NCI-H2029 treated with DMSO at 0.1 percent for 48 hours (cell line): ENCODE measurements around the gene RECQL5.
A peak's percentile ranks its signal among the peaks of the same experiment; 100 is the strongest.
"Not testable (repeated sequence)": the region's sequence is repeated elsewhere in the genome, so short reads cannot be mapped to it uniquely, and the experiment has no call there.

ENCODE experiments used
- DNase-seq: peaks from one replicate; lab custom pipeline; 2025; lab: John Stamatoyannopoulos, UW

Gene RECQL5

DNA sequence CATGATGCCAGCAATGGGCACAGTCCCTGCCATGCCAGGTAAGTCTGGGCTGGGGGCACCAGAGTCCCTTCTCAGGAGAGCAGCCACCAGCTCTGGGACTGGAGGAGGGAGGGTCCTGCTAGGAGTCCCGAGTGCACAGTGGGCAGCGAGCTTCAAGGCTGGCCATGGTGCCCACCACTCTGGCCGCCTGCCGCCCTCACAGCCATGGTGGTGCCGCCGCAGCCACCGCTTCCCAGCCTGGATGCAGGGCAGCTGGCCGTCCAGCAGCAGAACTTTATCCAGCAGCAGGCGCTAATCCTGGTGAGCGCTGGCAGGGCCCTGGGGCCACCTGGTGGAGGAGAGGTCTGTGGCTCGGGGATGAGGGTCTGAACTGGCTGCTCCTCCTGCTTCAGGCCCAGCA is 51.7 kb downstream of the RECQL5 start:
- no peak for DNase-seq

DNA sequence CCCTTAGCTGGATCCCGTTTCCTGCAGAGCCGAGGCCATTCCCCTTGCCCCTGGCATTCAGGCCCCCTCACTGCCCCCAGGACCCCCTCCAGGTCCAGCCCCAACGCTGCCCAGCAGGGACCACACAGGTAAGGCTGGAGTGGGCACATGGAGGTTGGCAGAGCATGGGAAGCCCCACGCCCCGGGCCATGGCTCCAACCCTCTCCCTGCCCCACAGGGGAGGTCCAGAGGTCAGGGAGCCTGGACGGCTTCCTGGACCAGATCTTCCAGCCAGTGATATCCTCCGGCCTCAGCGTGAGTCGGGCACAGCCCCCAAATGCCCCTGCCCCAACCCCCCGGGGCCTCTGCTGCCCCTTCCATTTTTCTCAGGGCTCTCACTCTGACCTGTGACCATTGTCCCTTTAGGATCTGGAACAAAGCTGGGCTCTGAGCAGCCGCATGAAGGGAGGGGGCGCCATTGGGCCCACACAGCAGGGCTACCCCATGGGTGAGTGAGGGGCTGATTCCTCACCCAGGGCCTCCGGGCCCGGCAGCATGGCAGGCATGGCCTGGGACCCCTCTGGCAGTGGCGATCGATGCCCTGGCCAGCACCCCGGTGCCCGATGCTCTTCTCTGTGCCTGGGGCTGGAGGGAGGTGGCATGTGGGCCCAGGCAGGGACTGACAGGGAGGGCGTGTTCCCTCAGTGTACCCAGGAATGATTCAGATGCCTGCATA is 52.2 kb downstream of the RECQL5 start:
- no peak for DNase-seq

- DNase-seq: no peak
Measured at GRCh38 chr17:75614006-75614405, 52.9 kb downstream of the RECQL5 start.

- DNase-seq: no peak
Measured at GRCh38 chr17:75612906-75613626, 53.9 kb downstream of the RECQL5 start.

DNA sequence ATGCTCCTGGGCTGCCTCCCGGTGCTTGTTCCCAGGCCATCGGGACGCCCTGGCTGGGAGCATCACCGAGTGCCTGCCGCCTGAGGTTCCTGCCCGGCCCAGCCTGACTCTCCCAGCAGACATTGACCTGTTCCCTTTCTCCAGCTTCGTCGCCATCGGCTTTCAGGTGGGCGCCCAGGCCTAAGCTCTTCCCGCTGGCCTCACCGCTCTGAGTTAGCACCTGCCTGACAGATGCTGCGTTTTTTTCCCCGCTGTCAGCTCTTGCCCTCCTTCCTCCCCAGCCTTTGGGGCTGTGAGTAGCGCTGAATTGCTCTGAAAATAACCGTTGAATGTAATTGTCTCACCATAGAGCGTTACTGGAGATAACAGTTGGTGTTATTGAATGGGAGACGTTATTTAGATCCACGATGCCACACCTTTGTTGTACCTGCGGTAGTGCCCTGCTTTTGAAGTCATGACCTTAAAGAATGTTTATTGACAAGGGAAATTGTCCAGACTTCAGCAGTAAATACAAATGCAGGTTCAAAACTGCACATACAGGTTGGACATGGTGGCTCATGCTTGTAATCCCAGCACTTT is 55.0 kb downstream of the RECQL5 start:
- DNase-seq: no peak

DNA sequence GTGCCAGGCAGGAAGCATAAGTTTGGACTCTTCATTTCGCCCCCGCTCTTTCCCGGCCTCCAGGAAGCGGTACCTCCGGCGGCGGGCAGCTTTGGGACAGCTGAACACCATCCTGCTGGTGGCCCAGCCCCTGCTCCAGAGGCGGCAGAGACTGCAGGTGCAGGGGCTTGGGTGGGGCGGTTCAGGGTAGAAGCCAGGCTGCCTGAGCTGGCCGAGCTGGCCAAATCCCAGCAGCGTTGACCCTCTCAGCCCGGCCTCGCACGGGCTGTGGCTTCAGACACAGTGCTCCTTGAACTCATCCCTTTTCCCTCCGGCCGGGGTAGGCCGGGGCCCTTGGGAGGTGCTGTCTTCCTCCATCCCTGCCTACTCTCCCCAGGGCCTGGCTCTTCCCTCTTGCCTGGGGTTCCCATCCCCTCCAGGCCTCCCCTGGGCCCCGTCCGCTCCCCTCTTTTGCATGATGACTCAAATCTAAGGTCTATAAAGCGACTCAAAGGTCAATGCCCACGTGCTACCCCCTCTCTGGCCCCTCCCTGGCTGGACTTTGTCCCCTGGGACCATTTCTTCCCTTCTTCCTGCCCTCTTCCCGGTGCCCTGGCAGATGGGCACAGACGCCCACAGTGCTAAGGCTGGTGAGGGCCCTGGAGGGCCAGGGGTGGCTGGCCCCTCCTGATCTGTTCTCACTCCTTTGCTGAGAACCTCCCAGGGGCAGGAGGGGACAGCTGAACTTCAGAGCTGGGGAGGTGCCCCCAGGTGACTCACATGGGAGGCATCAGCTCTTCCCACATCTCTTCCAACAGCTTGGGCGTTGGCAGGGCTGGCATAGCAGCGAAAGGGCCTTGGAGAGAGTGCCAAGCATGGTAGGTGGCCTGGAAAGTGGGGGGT is 56.6 kb downstream of the RECQL5 start:
- DNase-seq: no peak

- no peak for DNase-seq
Measured at GRCh38 chr17:75607086-75607485, 59.9 kb downstream of the RECQL5 start.

- DNase-seq: no peak
Measured at GRCh38 chr17:75605790-75606189, 61.2 kb downstream of the RECQL5 start.

- DNase-seq: no peak
Measured at GRCh38 chr17:75604034-75604695, 62.8 kb downstream of the RECQL5 start.

GRCh38 chr17:75603123-75603522 is 63.8 kb downstream of the RECQL5 start:
- no peak for DNase-seq

DNA sequence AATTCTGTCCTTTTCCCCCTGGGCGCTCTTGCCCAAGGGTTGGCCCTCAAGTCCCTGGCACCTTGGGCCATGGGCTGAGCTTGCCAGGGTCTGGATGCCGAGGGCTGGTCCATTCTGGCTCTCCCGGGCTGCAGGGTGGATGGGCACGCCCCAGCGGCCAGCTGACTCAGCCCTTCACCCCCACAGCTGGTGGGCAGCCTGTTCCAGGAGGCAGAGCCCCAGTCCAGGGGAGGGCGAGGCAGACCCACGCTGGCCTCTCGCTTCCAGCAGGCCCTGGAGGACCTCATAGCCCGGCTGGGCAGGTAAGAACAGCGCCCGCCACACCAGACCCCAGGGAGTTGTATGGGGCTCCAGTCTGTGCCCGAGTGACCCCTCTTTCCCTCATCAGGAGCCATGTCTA is 64.3 kb downstream of the RECQL5 start:
- DNase-seq: no peak

DNA sequence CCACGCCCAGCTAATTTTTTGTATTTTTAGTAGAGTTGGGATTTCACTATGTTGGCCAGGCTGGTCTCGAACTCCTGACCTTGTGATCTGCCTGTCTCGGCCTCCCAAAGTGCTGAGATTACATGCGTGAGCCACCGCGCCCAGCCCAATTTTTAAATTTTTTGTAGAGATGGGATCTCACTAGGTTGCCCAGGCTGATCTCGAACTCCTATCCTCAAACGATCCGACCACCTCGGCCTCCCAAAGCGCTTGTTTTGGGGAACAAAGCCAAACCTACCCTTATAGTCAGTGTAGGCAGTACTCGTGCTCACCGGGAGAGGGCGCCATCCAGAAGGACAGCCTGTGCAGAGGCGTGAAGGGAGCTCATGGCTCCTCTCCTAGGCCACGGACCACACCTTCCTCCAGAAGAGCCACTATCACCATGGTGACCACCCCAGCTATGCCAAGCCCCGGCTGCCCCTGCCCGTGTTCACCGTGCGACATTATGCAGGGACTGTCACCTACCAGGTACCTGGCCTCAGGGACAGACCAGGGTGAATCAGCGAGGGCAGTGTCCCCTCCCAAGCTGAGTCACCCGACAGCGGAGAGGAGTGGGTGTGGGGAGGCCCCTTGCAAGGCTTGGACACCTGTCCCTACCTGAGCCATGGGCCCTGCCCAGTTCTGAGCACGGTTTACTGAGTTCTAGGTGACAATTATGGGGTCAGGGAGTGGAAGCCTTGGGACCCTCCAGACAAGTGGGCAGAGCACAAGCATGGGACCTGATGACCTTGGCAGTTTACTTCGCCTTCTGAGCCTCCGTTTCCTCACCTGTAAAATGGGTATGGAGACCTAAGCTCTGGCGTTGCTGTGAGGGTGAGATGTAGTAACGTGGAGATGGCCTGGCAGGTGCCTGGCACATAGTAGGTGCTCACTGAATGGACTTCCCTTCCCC is 65.6 kb downstream of the RECQL5 start:
- DNase-seq: peak; percentile 12

GRCh38 chr17:75596320-75597087 is 70.5 kb downstream of the RECQL5 start:
- DNase-seq: no peak

DNA sequence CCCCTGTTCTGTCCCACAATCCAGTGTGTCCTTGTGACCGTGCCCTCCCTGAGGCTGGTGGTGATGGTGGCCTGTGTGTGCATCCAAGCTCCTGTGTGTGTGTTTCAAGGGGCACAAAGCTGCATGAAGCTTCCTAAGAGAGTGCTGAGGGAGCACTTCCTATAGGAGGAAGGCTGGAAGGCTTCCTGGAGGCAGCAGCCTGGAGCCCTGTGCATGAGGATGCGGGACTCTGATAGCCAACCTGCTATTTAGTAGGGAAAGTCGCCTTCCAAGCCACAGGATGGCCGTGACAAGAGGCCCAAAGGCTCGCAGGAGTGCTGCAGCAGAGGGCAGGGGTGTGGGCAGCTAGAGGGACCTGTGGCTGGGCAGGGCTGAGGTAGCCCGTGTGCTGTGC is 71.0 kb downstream of the RECQL5 start:
- DNase-seq: no peak

- no peak for DNase-seq
Measured at GRCh38 chr17:75595284-75595919, 71.6 kb downstream of the RECQL5 start.

DNA sequence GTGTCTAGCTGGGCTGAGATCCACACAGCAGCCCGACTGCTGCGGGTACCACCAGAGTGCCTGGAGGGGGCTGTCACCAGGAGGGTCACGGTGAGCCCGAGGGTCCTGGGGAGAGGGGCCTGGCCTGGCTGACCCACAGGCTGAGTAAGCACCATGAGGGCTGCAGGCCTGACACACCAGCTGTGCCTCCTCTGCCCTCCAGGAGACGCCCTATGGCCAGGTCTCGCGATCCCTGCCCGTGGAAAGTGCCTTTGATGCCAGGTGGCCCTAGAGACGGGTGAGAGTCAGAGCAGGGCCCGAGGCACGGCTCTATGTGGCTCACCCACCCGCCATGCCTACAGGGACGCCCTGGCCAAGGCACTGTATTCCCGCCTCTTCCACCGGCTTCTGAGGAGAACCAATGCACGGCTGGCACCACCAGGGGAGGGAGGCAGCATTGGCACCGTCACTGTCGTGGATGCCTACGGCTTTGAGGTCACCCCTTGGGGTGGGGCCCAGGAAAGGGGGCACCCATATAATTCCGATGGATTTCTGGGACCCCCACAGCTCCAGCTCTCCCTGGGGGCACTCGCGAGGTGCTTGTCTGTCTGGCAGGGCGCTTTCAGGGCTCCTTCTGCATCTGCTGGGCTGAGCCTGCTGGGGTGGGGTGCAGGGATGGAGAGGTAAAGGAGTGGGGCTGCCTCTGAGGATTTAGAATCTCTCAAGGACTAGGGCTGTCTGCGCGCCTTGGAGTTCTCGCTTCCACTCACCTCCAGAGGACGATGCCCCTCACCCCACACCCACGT is 72.3 kb downstream of the RECQL5 start:
- no peak for DNase-seq

DNA sequence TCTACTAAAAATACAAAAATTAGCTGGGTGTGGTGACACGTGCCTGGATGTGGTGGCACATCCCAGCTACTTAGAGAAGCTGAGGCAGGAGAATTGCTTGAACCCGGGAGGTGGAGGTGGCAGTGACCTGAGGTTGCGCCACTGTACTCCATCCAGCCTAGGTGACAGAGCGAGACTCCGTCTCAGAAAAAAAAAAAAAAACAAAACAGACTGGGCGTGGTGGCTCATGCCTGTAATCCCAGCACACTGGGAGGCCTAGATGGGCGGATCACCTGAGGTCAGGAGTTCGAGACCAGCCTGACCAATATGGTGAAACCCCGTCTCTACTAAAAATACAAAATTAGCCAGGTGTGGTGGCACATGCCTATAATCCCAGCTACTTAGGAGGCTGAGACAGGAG is 73.5 kb downstream of the RECQL5 start:
- DNase-seq: not testable (repeated sequence)

- no peak for DNase-seq
Measured at GRCh38 chr17:75592348-75593020, 74.5 kb downstream of the RECQL5 start.
